GM19395 (cell line): Measurements from ENCODE around the gene MRPS2.
"Not testable (repeated sequence)": the region's sequence is repeated elsewhere in the genome, so short reads cannot be mapped to it uniquely, and the experiment has no call there.

ENCODE experiments used
- ATAC-seq: cut with Tn5 transposase; IDR thresholded peaks from one replicate; pipeline ENCODE4 v1.9.1; 2021; ENCODE audit warnings: mild to moderate bottlenecking, moderate library complexity; ENCODE audit not compliant: unreplicated experiment

Gene MRPS2

DNA sequence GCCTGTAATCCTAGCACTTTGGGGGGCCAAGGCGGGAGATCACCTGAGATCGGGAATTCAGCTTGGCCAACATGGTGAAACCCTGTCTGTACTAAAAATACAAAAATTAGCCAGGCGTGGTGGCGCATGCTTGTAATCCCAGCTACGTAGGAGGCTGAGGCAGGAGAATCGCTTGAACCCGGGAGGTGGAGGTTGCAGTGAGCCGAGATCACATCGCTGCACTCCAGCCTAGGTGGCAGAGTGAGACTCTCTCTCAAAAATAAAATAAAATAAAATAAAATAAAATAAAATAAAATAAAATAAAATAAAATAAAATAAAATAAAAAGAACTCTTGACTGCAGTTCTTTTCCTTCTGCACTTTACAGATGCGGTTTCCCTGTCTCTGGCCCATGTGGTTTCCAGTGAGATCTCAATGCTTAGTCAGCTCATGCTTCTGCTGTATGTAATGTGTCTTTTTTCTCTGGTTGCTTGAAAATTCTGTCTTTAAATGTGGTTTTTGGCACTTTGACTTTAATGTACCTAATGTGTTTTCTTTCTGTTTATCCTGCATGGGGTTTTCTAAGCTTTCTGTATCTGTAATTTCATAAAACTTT lies 28.5 kb downstream of the MRPS2 start:
- ATAC-seq = not testable (repeated sequence)

DNA sequence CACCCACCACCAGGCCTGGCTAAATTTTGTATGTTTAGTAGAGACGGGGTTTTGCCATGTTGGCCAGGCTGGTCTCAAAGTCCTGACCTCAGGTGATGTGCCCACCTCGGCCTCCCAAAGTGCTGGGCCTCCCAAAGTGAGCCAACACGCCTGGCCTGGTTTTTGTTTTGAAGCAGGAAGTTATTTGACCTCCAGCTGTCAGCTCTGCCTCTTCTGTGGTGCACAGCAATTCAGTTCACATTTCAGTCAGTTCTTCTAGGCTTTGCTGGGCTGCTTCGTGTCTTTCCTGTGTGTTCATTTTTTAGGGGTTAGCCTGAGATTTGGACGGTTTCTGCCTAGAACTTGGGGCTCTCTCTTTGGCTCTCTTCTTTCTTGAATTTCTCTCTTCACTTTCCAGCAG lies 29.7 kb downstream of the MRPS2 start:
- ATAC-seq = no peak

DNA sequence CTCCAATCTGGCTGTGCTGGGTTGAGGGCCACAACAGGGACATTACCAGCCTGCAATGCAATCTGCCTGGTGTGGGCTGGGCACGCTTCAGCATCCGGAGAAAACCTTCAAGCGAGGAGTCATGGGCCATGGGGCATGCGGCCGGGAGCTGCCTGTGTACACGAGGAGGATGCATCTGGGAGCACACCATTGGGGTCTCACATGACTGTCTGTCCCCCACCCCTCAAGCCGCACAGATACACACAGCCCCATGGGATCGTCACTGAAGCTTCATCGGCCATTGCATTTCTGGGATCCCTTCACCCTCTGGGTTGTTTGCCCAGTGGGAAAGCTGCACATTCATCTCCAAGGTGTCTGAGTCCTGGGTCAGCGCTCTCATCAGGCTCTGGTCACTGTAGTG lies 30.6 kb downstream of the MRPS2 start:
- no peak for ATAC-seq

DNA sequence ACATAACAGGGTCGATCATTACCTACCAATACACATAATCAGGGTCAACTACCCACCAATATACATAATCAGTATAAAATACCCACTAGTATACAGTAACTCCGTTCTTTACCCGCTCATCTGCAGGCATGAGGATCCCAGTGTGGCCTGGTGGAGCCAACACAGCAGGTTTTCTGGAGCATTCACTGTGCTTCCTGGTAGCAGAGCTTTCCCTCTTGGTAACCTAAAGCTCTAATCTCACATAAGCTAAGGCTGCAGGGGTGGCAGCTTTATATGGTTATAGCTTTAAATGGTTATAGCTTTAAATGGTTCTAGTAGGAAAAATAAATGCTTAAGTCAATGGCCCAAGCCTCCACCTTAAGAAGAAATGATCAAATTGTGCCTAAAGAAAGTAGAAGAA lies 32.6 kb downstream of the MRPS2 start:
- ATAC-seq = no peak

DNA sequence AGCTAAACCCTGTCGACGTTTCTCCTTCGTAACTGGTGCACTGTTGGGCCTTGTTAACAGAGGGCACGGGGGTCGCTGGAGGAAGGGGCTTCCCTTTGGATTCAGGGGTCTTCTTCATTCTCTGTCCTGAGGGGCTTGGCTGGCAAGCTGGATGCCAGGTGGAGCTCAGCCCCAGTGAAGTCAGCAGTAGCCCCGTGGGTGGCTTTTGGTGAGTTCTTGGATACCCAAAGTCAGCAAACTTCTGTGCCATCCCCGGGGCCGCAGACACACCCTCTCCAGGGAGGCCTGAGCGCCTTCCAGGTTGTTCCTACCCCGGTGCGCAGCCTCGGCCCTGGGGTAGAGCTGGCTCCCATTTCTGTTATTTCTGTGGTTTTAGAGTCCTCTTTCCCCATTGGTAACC lies 33.2 kb downstream of the MRPS2 start:
- no peak for ATAC-seq

DNA sequence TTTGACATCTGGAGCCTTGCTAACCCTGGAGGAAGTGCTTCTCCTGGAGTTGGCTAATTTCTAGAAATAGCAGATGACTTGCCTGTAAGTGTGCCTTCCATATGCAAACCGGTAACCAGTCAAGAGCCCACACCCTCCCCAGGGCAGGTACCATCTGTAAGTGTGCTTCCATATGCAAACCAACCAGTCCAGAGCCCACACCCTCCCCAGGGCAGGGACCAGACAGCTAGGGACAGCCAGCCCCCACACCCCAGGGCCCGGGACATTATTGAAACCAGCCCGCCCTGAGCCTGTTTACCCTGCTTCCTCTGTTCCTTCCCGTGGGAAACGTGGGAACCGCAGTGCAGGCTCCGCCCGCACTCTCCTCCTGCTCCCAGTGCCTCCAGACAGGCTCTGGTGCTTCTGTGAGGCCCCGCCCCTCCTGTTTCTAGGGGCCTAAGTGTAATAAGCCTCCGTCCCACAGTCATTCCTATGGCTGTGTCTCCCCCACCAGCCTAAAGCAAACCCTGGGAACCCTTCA lies 33.8 kb downstream of the MRPS2 start:
- ATAC-seq = not testable (repeated sequence)

DNA sequence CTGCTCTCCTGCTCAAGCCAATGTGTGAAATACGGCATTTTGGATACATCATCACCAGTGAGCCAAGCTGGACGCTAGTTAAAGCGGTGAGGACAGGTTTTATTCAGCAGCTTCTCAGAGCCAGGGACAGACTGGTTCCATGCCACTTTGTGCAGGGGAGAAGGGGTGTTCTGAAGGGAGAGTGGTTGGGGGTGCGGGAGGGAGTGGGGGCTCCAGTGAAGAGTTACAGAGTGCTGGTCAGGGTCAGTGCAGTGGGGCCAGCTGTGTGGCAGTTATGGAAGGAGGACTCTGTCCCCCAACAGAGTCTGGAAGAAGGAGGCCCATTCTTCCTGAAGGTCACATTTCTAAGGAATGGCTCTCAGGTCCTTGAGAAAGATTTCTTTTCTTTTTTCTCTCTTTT lies 34.3 kb downstream of the MRPS2 start:
- not testable (repeated sequence) for ATAC-seq

DNA sequence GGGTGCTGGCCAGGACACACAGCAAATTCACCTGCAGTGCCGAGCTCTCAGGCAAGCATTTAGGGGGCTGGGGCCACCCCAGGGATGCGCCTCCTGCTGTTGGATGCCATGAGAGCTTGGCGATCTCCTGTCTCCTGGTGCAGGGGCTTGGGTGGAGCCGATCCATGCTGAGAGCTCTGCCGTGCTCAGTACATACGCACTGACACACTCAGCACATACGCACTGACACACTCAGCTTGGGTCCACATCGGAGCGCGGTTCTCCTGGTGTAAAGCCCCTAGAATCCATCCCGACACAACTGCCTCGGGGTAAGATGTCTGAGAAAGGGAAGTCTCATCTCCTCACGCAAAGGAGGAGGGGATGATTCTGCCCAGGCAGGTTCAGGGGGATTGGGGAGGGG lies 35.1 kb downstream of the MRPS2 start:
- ATAC-seq = not testable (repeated sequence)

DNA sequence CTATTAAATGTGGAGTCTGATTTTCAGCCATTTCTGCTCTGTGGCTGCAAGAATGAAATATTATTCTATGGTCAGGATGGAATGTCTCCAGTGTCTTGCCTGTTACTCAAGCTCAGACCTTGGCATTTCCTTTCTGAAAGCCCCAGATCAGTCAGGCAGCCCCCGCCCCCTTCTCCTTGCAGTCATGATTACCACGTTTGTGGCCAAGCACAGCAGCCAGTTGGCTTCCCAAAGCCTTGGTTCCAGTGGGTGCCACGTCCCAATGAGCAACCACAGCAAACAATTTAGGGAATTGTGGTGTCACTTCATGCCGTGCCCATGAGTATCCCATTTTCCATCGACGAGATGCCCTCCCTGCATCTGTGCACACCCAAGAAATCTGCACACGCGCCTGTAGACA lies 35.7 kb downstream of the MRPS2 start:
- no peak for ATAC-seq

DNA sequence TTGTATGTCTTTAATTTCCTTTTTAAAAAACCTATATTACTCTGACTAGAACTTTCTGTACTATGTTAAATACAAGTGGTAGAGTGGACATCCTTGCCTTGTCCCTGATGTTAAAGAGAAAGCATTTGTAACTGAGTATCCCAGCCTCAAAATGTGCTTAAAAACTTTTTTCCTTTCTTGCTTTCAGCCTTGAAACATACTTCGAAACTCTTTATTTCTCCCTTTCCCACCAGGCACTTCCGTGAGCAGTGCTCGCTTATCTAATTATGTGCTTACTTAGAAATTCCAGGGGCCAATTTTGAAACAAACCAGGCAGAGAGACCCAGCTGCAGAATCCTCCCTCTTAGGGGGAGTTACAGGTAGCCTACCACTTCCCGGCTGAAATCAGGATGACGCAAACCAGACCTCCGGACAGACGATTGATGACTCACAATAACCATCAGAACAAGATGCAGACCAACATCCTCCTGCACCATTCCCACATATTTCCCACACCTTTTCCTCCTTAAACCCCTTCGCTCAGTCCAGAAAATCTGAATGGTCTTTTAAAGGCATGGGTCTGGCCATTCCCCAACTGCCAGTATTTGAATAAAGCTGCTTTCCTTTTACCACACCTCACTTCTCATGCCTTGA lies 42.9 kb downstream of the MRPS2 start:
- not testable (repeated sequence) for ATAC-seq

DNA sequence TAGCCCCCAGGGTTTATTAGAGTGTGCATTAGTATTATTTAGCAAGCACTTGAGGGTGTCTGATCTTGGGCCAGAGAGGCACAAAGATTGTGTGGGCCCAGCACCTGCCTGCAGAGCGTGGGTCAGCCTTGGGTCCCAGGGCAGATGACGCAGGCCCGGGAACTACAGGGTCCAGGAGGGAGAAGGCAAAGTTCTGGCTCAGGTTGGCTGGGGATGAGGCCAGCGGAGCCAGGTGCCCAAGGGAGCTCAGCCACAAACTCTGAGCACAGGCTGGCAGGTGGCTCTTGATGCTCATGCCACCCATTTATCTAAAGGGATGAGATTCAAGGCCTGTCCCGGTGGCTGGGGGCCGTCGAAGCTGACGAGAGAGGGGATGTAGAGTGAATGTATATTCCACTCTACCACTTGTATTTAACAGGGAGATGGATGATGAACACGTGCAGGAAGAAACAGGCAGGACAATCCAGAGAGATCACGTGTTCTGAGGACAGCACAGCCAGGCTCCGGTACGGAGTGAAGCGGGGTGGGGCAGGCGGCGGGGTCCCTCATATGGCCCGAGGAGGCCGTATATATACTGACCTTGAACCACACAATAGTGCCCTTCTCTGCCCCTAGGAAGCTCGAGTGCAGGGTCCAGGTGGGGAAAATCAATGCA lies 44.6 kb downstream of the MRPS2 start:
- no peak for ATAC-seq

DNA sequence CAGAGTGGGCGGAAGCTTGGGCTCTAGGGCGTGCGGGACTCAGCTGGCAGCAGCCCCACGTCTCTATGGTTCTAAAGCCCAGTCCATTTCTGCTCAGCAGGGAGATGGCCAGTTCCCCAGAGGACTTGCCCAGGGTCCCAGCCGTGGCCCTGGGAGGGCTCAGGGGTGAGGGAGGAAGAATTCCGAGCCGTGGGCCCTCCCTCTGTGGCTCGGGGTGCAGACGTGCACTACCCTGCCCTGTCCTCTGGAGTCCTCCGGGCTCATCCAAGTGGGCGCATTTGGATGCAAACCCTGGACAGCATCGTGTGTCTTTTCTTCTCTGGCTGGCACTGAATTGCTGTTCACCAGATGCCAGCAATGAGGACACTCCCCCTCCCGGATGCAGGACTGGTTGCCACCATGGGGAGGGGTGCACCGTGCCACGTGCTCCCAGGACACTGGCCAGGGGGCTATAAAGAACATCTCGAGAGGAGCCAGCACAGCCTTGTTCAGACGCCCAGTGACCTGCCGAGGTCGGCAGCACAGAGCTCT lies 45.2 kb downstream of the MRPS2 start, which contains the start of gene OBP2A:
OBP2A (plus strand) TSS at position 481 of the 531 bp plus-strand sequence. CDS start 55 bp downstream, outside the sequence.
- ATAC-seq = not testable (repeated sequence)

DNA sequence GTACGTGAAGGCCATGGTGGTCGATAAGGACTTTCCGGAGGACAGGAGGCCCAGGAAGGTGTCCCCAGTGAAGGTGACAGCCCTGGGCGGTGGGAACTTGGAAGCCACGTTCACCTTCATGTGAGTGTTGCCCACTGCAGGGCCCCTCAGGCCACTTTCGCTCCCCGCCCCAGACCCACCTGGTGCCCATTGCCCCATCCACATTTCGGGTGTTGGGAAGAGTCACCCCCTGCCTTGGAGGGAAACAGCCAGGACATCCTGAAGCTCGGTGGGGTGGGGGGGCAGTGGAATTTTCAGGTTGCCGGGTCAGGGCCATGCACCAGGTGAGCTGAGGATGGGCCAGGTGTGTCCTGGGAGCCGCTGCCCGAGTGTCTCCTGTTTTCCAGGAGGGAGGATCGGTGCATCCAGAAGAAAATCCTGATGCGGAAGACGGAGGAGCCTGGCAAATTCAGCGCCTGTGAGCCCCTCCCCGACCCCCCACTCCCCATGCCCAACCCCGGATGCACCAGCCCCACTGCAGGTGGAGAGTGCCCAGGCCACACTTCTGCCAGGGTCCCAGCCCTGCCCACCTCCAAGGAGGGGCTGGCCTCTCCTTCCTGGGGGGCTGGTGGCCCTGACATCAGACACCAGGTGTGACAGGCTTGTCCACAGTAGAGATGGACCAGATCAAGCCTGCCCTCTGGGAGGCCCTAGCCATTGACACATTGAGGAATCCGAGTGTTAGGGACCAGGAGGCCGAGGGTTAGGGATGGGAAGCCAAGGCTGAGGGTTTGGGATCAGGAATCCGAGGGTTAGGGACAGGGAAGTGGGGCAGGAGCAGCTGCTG lies 46.5 kb downstream of the MRPS2 start:
- not testable (repeated sequence) for ATAC-seq

DNA sequence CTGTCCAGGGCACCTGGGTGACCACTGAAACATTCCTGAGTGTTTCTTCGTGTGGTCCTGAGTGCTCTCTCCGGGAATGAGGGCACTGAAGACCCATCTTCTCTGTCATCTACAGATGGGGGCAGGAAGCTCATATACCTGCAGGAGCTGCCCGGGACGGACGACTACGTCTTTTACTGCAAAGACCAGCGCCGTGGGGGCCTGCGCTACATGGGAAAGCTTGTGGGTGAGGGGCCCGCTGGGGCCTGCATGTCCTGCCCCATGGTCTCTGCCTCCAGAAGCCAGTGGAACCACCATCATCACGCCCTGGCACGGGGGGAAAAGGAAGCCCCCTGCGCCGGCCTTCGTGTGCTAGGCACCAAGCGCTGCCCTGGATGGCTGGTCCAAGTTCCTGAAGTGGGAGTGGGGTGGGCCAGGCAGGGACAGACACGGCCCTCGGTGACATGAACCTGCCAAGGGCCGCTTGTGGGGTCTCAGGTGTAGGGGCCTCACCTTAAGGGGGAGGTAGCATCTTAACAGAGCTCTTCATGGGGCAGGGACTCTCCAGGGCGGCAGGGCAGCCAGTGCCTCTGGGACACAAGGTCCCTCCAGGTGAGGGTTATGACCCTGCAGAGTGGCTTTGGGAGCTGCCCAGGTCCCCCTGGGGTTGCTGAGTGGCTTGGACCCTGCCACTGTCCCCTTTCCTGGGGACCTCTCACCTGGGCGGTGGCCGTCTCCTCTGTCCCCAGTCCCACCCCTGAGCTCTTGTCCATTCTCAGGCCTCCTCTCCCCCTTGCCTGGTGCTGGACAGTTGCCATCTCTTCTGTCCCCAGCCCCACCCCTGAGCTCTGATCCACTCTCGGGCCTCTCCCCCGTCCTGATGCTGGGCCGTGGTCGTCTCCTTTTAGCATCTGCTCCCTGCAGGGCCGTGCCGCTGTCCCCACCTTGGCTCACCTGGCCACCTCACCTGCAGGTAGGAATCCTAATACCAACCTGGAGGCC lies 47.6 kb downstream of the MRPS2 start:
- no peak for ATAC-seq

DNA sequence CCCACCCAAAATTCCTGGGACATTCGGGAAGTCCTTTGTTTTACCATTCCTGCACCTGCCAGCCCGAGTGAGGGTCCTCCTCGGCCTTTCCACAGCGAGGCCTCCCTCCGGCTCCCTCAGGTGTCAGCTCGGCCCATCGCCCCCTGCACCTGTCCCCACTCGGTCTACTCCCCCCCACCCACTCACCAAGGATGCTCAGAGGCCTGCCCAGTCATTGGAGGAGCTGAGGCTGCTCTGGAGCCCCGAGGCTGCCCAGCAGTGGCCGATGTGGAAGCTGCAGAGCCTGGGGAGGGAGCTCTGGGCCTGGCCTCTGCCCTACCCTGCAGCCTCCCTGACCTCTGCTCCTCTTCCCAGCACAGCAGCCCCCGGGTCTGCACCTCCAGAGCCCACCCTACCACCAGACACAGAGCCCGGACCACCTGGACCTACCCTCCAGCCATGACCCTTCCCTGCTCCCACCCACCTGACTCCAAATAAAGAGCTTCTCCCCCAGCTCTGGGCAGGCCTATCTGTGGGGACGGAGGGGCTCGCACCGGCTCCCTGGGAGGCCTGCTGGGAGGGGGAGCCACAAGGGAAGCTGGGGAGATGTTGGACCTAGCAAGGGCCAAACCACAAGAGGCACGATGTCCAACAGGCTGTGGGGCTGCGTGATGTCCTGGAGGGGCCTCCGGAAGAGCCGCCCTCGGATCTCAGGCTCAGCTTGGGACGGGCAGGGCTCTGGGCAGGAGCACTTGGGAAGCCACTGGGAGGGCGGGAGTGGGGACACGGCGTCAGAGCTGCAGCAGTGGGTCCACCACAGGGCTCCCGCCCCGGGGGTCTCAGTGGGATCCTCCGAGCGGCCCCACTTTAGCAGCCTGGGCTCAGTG lies 49.2 kb downstream of the MRPS2 start:
- ATAC-seq = not testable (repeated sequence)

DNA sequence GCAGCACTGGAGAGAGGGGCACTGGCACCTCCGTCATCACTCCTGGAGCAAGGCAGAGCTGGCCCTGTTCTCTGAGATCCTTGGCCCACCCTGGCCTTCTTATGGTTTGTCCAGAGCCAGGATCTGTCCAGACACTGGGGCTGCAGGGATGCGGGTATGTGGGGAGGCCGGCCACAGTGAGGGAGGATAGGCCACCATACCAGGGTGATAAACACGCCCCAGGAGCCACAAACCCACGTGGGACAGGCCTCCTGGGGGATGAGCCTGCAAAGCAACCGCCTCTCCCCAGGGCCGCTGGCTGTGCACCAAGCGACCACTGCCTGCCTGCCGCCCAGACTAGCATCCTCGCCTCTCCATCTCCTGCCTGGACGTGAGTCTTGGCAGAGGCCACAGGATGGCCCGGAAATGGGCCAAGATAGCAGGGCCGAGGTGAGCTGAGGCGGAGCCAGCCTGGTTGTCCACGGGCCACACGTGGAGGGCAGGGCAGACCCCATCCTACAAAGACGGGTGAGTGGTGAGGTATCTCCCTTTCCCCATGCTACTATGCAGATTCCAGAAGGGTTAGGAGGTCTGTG lies 49.9 kb downstream of the MRPS2 start:
- no peak for ATAC-seq

DNA sequence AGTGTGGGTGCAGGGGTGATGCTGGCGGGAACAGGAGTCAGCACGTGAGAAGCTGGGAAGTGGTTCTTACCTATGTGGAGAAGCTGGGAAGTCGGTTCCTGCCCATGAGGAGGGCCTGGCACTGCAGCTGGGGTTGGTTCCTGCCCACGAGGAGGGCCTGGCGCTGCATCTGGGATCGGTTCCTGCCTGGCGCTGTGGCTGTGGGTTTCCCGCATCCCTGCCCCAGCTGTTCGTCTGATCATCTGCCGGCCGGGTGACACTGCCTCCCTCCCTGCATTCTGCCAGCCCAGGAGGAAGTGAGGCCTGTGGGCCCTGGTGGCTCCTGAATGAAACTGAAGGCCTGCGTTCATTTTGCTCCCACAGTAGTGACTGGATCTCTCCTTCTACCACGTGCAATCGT lies 50.5 kb downstream of the MRPS2 start:
- no peak for ATAC-seq

DNA sequence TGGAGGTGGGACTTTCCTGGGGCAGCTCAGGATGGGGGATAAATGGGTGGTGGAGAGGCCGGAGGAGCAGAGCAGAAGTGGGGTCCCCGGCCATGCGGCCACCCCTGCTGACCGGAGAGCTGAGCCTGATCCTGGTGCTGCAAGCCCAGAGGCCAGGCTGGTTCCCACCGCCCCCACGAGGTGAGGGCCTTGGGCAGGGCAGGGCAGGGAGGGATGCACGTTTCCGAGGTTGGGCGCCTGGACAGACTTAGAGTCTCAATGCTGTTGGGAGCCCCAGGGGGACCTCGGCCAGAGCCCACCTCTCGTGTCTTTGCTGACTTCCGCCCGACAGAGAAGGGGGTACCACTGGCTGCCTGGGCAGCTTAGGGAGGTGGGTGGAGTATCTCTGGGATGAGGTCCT lies 51.0 kb downstream of the MRPS2 start:
- ATAC-seq = no peak
